IMR-90 (cell line): Measurements from ENCODE around the gene ABHD5. TPM values are rescaled to one million over a fixed set of nuclear protein-coding genes. Genes with fewer than 3 reads are reported as not detected.

ENCODE experiments used
- ATAC-seq: fragments of 200-7000 bp; cut with Tn5 transposase; 2 replicates; pipeline ENCODE4 v1.9.1; 2020; ENCODE audit warnings: low read depth, mild to moderate bottlenecking, moderate library complexity
- BruUV-seq: library from RNA; stranded (reverse); fragments of 400-500 nt; replicated peaks from 2 replicates; lab custom pipeline; 2021; lab: Mats Ljungman, UMichigan
- CTCF ChIA-PET: fragments of 300-600 bp; formaldehyde crosslinking; extraction: SDS; loops from one replicate; lab custom pipeline; 2021; ENCODE audit warnings: antibody characterized with exemption; lab: Yijun Ruan, JAX
- POLR2A ChIA-PET: fragments of 300-600 bp; sonication (Branson Sonifier 250); formaldehyde crosslinking; loops from one replicate; lab custom pipeline; 2022; ENCODE audit warnings: antibody characterized with exemption; ENCODE audit not compliant: unreplicated experiment; lab: Charles Lee
- DNase-seq: peaks from one replicate; pipeline ENCODE4 v3.0.0; 2013
- H2AFZ ChIP-seq: replicated peaks from 2 replicates; pipeline ENCODE3; 2013; ENCODE audit warnings: low read length, mild to moderate bottlenecking; ENCODE audit not compliant: poor library complexity
- H2AK5ac ChIP-seq: 2 replicates; pipeline ENCODE4 v1.6.1; 2013; ENCODE audit warnings: low read depth, low read length, inconsistent platforms
- H2AK9ac ChIP-seq: replicated peaks from 2 replicates; pipeline ENCODE3; 2013; ENCODE audit warnings: mild to moderate bottlenecking, low read depth, low read length, moderate library complexity; ENCODE audit not compliant: poor library complexity
- H2BK120ac ChIP-seq: 2 replicates; pipeline ENCODE4 v1.6.1; 2013; ENCODE audit warnings: low read depth, low read length, inconsistent platforms
- H2BK15ac ChIP-seq: 3 replicates; pipeline ENCODE4 v1.6.1; 2013; ENCODE audit warnings: low read depth, low read length, inconsistent platforms
- H2BK20ac ChIP-seq: 2 replicates; pipeline ENCODE4 v1.6.1; 2013; ENCODE audit warnings: low read depth, mild to moderate bottlenecking, inconsistent platforms, low read length, moderate library complexity
- H2BK5ac ChIP-seq: 2 replicates; pipeline ENCODE4 v1.6.1; 2013; ENCODE audit warnings: mild to moderate bottlenecking, low read depth, low read length, inconsistent platforms; ENCODE audit not compliant: poor library complexity, severe bottlenecking
- H3K14ac ChIP-seq: replicated peaks from 2 replicates; pipeline ENCODE4 v1.6.1; 2013; ENCODE audit warnings: low read depth, low read length, inconsistent platforms
- H3K18ac ChIP-seq: 2 replicates; pipeline ENCODE4 v1.6.1; 2013; ENCODE audit warnings: low read depth, low read length, control low read depth
- H3K23ac ChIP-seq: 2 replicates; pipeline ENCODE4 v1.6.1; 2013; ENCODE audit warnings: low read depth, low read length, inconsistent platforms
- H3K27ac ChIP-seq: 2 replicates; pipeline ENCODE4 v1.5.1; 2013; ENCODE audit warnings: mild to moderate bottlenecking, control low read depth, low read length; ENCODE audit not compliant: insufficient read depth
- H3K27me3 ChIP-seq: 2 replicates; pipeline ENCODE4 v1.6.1; 2013; ENCODE audit warnings: low read length; ENCODE audit not compliant: control insufficient read depth, insufficient read depth
- H3K36me3 ChIP-seq: 2 replicates; pipeline ENCODE4 v1.6.1; 2013; ENCODE audit warnings: low read length, mixed read lengths; ENCODE audit not compliant: control insufficient read depth, insufficient read depth
- H3K4ac ChIP-seq: 2 replicates; pipeline ENCODE4 v1.6.1; 2013; ENCODE audit warnings: low read depth, low read length, inconsistent platforms
- H3K4me1 ChIP-seq: 2 replicates; pipeline ENCODE4 v1.6.1; 2013; ENCODE audit warnings: low read length, mixed read lengths; ENCODE audit not compliant: control insufficient read depth, insufficient read depth
- H3K4me2 ChIP-seq: 2 replicates; pipeline ENCODE4 v1.6.1; 2013; ENCODE audit warnings: low read depth, mild to moderate bottlenecking, control low read depth, low read length, moderate library complexity
- H3K4me3 ChIP-seq: 2 replicates; pipeline ENCODE4 v1.5.1; 2013; ENCODE audit warnings: low read depth, mild to moderate bottlenecking, control low read depth, low read length, moderate library complexity; ENCODE audit not compliant: insufficient read depth
- H3K56ac ChIP-seq: 2 replicates; pipeline ENCODE4 v1.6.1; 2013; ENCODE audit warnings: low read length, inconsistent platforms; ENCODE audit not compliant: insufficient read depth; ENCODE audit errors: extremely low read depth
- H3K79me1 ChIP-seq, 2 experiments: 2 replicates each; pipeline ENCODE4 v1.6.1; 2013; ENCODE audit warnings: low read length in 2 of 2, inconsistent platforms in 1 of 2, low read depth in 1 of 2
- H3K9ac ChIP-seq: 2 replicates; pipeline ENCODE4 v1.6.1; 2013; ENCODE audit warnings: low read depth, low read length, control low read depth
- H3K9me1 ChIP-seq: 2 replicates; pipeline ENCODE4 v1.6.1; 2013; ENCODE audit warnings: low read length, inconsistent platforms; ENCODE audit not compliant: insufficient read depth
- H3K9me3 ChIP-seq: 2 replicates; pipeline ENCODE4 v1.6.1; 2013; ENCODE audit warnings: low read length; ENCODE audit not compliant: control insufficient read depth, insufficient read depth
- H4K20me1 ChIP-seq: 2 replicates; pipeline ENCODE4 v1.6.1; 2013; ENCODE audit warnings: low read length, inconsistent platforms; ENCODE audit not compliant: insufficient read depth
- H4K5ac ChIP-seq: 2 replicates; pipeline ENCODE4 v1.6.1; 2013; ENCODE audit warnings: mild to moderate bottlenecking, low read depth, low read length, control low read depth
- H4K8ac ChIP-seq, 2 experiments: 2 replicates each; pipeline ENCODE4 v1.6.1; 2013; ENCODE audit warnings: low read depth in 2 of 2, low read length in 2 of 2, control low read depth in 1 of 2, inconsistent platforms in 1 of 2
- H4K91ac ChIP-seq: 2 replicates; pipeline ENCODE4 v1.6.1; 2013; ENCODE audit warnings: low read depth, low read length, inconsistent platforms; ENCODE audit not compliant: insufficient read depth
- BHLHE40 ChIP-seq: fragments of 150-350 bp; IDR thresholded peaks from 2 replicates; pipeline ENCODE4 v1.6.1; 2016; ENCODE audit warnings: mild to moderate bottlenecking, low read depth, low read length
- CEBPB ChIP-seq: IDR thresholded peaks from 2 replicates; pipeline ENCODE4 v1.6.1; 2012; ENCODE audit warnings: low read depth, low read length, improper control_type of control experiment
- CHD1 ChIP-seq: IDR thresholded peaks from 2 replicates; pipeline ENCODE4 v1.6.1; 2012; ENCODE audit warnings: low read depth, low read length, improper control_type of control experiment
- FOS ChIP-seq: fragments of 150-350 bp; IDR thresholded peaks from 2 replicates; pipeline ENCODE4 v1.6.1; 2016; ENCODE audit warnings: low read depth, low read length
- MAFK ChIP-seq: IDR thresholded peaks from 2 replicates; pipeline ENCODE4 v1.6.1; 2012; ENCODE audit warnings: low read depth, low read length, improper control_type of control experiment
- MAZ ChIP-seq: IDR thresholded peaks from 2 replicates; pipeline ENCODE4 v1.6.1; 2012; ENCODE audit warnings: low read depth, mild to moderate bottlenecking, low read length, improper control_type of control experiment, moderate library complexity, borderline replicate concordance
- MXI1 ChIP-seq: IDR thresholded peaks from 2 replicates; pipeline ENCODE4 v1.6.1; 2012; ENCODE audit warnings: low read depth, mild to moderate bottlenecking, low read length, moderate library complexity, borderline replicate concordance
- NFE2L2 ChIP-seq: fragments of 150-350 bp; IDR thresholded peaks from 2 replicates; pipeline ENCODE4 v1.6.1; 2016; ENCODE audit warnings: low read depth, mild to moderate bottlenecking, low read length
- POLR2A ChIP-seq: IDR thresholded peaks from 2 replicates; pipeline ENCODE4 v1.6.1; 2012; ENCODE audit warnings: mild to moderate bottlenecking, low read depth, low read length
- RAD21 ChIP-seq: IDR thresholded peaks from 2 replicates; pipeline ENCODE4 v1.6.1; 2012; ENCODE audit warnings: low read length, improper control_type of control experiment
- RFX5 ChIP-seq: IDR thresholded peaks from 2 replicates; pipeline ENCODE4 v1.8.0; 2012; ENCODE audit warnings: low read depth, mild to moderate bottlenecking, low read length, moderate library complexity
- USF2 ChIP-seq: fragments of 150-350 bp; IDR thresholded peaks from 2 replicates; pipeline ENCODE4 v1.6.1; 2017; ENCODE audit warnings: mild to moderate bottlenecking, antibody characterized with exemption, low read length, low read depth
- WGBS, 2 experiments: methylation state at CpG; one replicate each; pipeline versions ENCODE4 v1.1.5 to v1.1.7; 2013; ENCODE audit warnings: missing lambda C conversion rate in 2 of 2; ENCODE audit not compliant: insufficient read length in 1 of 2; ENCODE audit errors: extremely low coverage in 2 of 2; 5-methylcytosine and 5-hydroxymethylcytosine counted together
- dilution Hi-C: fragments of 300-500 bp; cut with HindIII; formaldehyde crosslinking; loops from one replicate; pipeline ENCODE4 v1.14.3; 2018; ENCODE audit warnings: low sequenced_read_pairs; ENCODE audit not compliant: unreplicated experiment
- in situ Hi-C: fragments of 300-500 bp; cut with MboI; formaldehyde crosslinking; loops from 3 replicates; pipeline ENCODE4 v1.14.3; 2019; ENCODE audit warnings: low sequenced_read_pairs, inconsistent platforms, mixed read lengths
- intact Hi-C: fragments of 100-400 bp; cut with micrococcal nuclease; formaldehyde crosslinking; loops from 2 replicates; pipeline ENCODE4 v1.10.0; 2022
- polyA plus RNA-seq, 3 experiments: library from polyadenylated mRNA; depleted of rRNA; stranded (reverse); fragments of >200 nt; gene quantifications; 2 replicates each; pipeline ENCODE4 v1.2.3, GENCODE V29; 2012; ENCODE audit warnings: low replicate concordance in 1 of 3
- total RNA-seq: library from RNA; depleted of rRNA; stranded (reverse); fragments of >200 nt; gene quantifications from 2 replicates; pipeline ENCODE4 v1.2.3, GENCODE V29; 2012
- TF ChIP-seq, protein P1 (sequence below): fragments of 150-350 bp; IDR thresholded peaks from 2 replicates; pipeline ENCODE4 v1.6.1; 2016; ENCODE audit warnings: low read depth, mild to moderate bottlenecking, low read length, moderate library complexity, borderline replicate concordance

The ABHD5 gene
- total and polyA plus RNA-seq, 2 of the 4 experiments (the other 2 are of a cell fraction), result 15.8 to 33.2 TPM

- Histone ChIP-seq H3K9me1 (peaks cover 15% of the 10 kb centered on the region), H3K9ac (peak overlapping the region; percentile 82), H3K9me3 (no peaks in the 10 kb centered on the region), H3K4ac (peak overlapping the region; percentile 70), H3K18ac (peak overlapping the region; percentile 13), H3K4me1 (peaks cover 6% of the 10 kb centered on the region), H3K36me3 (no peaks in the 10 kb centered on the region), H4K8ac (peak overlapping the region; percentile 11 to 64), H3K4me3 (peak overlapping the region; percentile 87), H4K5ac (peak overlapping the region; percentile 39; the same call in 1 of the 2 replicates), H3K23ac (peak overlapping the region; percentile 98), H2BK5ac (peak overlapping the region; percentile 71), H3K14ac (peak overlapping the region; percentile 78), H4K20me1 (no peaks in the 10 kb centered on the region; the same call in 1 of the 2 replicates), H2BK15ac (peak overlapping the region; percentile 53; the same call in 1 of the 3 replicates), H2BK120ac (peak overlapping the region; percentile 70; the same call in 1 of the 2 replicates), H3K4me2 (peak overlapping the region; percentile 92), H3K27ac (peak overlapping the region; percentile 66), H3K27me3 (no peaks in the 10 kb centered on the region), H2AK5ac (peak overlapping the region; percentile 51; the same call in 1 of the 2 replicates), H3K79me1 (peaks cover 16 to 40% of the 10 kb centered on the region in 2 experiments), H2AFZ (peak overlapping the region; percentile 94), H2AK9ac (peak overlapping the region; percentile 86), H4K91ac (peak overlapping the region; percentile 62; the same call in 1 of the 2 replicates), H2BK20ac (no peak overlapping the region), H3K56ac (peak overlapping the region; percentile 48)
- no CpG with 5 or more reads among the region's 72 CpGs for WGBS, 2 experiments
- intact Hi-C loops (loop anchor here (1.0 to 5.0 kb wide), 6 partner anchors 69 to 507 kb away; partner anchors contain the start of gene ANO10), in situ Hi-C loops (no loop called here), dilution Hi-C loops (no loop called here)
- no TSS peak for BruUV-seq
- ATAC-seq (peak; percentile 50), DNase-seq (peak; percentile 22)
- POLR2A ChIA-PET, result no interaction called here
- CTCF ChIA-PET, result no interaction called here
- TF ChIP-seq POLR2A (no peak), USF2 (no peak), CEBPB (no peak), RAD21 (0 out of 2 replicates have a peak, but pooled peaks have one; percentile 4), FOS (0 out of 2 replicates have a peak, but pooled peaks have one; percentile 7), MAZ (peak; percentile 40; the same call in 1 of the 2 replicates), RFX5 (no peak), MAFK (no peak), BHLHE40 (no peak), CHD1 (no peak), NFE2L2 (no peak), MXI1 (0 out of 2 replicates have a peak, but pooled peaks have one; percentile 8)
- TF ChIP-seq, protein P1, sequence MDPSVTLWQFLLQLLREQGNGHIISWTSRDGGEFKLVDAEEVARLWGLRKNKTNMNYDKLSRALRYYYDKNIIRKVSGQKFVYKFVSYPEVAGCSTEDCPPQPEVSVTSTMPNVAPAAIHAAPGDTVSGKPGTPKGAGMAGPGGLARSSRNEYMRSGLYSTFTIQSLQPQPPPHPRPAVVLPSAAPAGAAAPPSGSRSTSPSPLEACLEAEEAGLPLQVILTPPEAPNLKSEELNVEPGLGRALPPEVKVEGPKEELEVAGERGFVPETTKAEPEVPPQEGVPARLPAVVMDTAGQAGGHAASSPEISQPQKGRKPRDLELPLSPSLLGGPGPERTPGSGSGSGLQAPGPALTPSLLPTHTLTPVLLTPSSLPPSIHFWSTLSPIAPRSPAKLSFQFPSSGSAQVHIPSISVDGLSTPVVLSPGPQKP, result no peak
Measured at GRCh38 chr3:43691120-43691995, 620 bp downstream of the ABHD5 start.
